GM13977 (cell line): ENCODE measurements around the gene TXN.

ENCODE experiments used
- DNase-seq: peaks from one replicate; pipeline ENCODE4 v3.0.0; 2012; ENCODE audit warnings: low spot score
- in situ Hi-C: fragments of 300-500 bp; cut with MboI; formaldehyde crosslinking; loops from one replicate; pipeline ENCODE4 v1.12.0; 2022; ENCODE audit warnings: low sequenced_read_pairs, low pct_unique_long_range_greater_than_20kb, mixed read lengths, inconsistent platforms; ENCODE audit not compliant: unreplicated experiment
- TF ChIP-seq, protein P1 (sequence below): IDR thresholded peaks from 2 replicates; pipeline ENCODE4 v1.5.1; 2012; ENCODE audit warnings: mild to moderate bottlenecking, control low read depth; ENCODE audit not compliant: insufficient read depth; ENCODE audit errors: extremely low read depth, missing control alignments

Gene TXN

DNA sequence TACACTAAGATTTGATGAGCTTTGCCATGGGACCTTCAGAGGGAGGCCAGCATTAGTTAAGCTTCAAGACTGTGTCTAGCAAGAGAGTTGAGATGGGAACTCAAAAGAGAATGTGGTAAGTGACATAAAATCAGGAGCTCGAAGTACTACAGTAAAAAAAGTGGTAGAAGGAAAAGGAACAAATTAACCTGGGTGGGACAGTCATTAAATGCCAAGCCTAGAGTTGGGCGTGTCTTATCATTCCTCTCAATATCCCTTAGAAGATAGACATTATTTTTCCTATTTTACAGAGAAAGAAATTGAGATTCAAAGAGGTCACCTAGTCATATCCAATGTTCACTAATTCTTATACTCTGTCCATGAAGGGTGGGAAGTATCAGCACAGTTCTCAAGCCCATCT, 3.3 kb upstream of the TXN start:
- in situ Hi-C loops = no loop called here
- no peak for DNase-seq
- TF ChIP-seq, protein P1, sequence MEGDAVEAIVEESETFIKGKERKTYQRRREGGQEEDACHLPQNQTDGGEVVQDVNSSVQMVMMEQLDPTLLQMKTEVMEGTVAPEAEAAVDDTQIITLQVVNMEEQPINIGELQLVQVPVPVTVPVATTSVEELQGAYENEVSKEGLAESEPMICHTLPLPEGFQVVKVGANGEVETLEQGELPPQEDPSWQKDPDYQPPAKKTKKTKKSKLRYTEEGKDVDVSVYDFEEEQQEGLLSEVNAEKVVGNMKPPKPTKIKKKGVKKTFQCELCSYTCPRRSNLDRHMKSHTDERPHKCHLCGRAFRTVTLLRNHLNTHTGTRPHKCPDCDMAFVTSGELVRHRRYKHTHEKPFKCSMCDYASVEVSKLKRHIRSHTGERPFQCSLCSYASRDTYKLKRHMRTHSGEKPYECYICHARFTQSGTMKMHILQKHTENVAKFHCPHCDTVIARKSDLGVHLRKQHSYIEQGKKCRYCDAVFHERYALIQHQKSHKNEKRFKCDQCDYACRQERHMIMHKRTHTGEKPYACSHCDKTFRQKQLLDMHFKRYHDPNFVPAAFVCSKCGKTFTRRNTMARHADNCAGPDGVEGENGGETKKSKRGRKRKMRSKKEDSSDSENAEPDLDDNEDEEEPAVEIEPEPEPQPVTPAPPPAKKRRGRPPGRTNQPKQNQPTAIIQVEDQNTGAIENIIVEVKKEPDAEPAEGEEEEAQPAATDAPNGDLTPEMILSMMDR = no peak

DNA sequence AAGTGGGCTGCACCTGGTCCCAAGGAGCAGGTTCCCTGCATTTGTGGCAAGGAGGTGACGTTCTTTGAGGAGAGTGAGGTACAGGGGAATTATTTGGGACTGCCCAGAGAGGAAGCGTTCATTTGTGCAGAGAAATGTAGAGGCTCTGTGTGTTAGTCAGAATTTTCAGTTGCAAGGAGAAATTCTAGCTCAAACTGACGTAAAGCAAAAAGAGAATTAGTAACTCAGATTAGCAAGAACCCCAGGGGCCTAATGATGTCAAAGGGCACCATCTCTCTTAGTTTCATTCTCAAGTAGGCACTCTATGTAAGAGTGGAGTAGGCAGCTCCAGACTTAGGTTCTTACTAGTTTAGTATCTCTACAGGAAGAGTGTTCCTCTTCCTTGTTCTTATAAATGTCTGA, 2.4 kb upstream of the TXN start:
- in situ Hi-C loops = no loop called here
- peak; percentile 47 for DNase-seq
- TF ChIP-seq, protein P1 = no peak

DNA sequence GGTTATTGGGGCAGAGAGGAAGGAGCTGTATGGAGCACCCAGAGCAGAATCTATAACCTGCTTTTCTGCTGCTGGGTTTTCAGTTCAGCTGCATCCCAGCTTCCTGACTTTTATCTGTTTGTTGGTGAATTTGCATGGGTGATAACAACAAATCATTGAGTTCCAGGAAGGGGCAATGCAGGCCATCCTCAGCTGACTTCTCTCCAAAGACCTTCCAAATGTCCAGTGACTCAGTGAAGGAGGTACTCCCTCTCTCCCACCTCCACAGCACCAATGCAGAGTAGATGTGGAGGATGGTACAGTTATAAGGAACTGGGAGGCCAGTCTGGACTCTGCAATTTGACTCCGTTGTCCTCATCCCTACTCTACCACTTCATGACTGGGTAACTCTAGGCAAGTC, 1.6 kb upstream of the TXN start:
- in situ Hi-C loops = no loop called here
- DNase-seq = no peak
- TF ChIP-seq, protein P1 = no peak

DNA sequence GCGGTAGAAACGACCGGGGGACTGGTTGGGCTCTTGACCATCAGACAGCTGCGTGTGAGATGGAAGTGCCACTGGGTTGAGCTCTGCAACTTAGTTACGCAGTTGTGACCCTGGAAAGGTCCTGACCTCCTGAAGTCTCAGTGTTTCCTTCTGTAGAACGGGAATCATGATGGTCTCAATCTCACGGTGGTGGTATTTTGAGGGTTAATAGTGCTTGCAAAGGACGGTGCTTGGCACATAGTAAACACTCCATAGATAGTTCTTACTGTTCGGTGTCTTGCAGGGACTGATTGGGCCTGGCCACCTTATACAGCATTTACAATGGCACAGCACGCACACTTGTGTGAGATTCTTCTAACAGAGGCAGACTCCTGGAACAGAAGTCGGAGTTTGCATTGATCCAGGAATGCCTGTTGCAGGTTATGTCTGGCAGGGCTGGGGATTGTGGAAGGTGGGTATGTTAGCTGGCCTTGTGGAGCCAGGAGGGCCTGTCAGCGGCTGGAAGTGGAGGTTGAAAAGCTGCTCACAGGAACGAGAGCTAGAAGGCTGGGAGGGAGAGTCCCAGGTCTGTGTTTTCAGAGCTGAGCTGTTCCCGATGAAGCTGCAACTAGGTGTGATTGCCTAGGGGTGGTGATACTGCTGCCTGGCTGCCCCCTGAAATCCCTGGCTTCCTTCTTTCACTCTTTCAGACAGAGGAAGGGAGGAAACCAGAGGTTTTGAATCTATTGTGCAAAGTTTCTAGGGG, 962 bp upstream of the TXN start:
- in situ Hi-C loops = no loop called here
- no peak for DNase-seq
- TF ChIP-seq, protein P1 = no peak

GRCh38 chr9:110255463-110256379, 586 bp downstream of the TXN start:
- in situ Hi-C loops = no loop called here
- peak; percentile 34 for DNase-seq
- TF ChIP-seq, protein P1 = no peak

- in situ Hi-C loops = no loop called here
- DNase-seq = no peak
- TF ChIP-seq, protein P1 = no peak
These were observed 1.3 kb downstream of the TXN start for GRCh38 chr9:110255034-110255462.
